ENCODE data around the gene SRPK1.

GRCh38 chr6:35892482-35892881 is 28.4 kb downstream of the SRPK1 start:
- TF ChIP-seq, protein P1, sequence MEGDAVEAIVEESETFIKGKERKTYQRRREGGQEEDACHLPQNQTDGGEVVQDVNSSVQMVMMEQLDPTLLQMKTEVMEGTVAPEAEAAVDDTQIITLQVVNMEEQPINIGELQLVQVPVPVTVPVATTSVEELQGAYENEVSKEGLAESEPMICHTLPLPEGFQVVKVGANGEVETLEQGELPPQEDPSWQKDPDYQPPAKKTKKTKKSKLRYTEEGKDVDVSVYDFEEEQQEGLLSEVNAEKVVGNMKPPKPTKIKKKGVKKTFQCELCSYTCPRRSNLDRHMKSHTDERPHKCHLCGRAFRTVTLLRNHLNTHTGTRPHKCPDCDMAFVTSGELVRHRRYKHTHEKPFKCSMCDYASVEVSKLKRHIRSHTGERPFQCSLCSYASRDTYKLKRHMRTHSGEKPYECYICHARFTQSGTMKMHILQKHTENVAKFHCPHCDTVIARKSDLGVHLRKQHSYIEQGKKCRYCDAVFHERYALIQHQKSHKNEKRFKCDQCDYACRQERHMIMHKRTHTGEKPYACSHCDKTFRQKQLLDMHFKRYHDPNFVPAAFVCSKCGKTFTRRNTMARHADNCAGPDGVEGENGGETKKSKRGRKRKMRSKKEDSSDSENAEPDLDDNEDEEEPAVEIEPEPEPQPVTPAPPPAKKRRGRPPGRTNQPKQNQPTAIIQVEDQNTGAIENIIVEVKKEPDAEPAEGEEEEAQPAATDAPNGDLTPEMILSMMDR (IDR thresholded peaks at IDR 0.05): no peak
- TF ChIP-seq POLR2A (IDR thresholded peaks at IDR 0.05): no peak
- TF ChIP-seq POLR2AphosphoS5 (IDR thresholded peaks at IDR 0.05): no peak
- no peak for TF ChIP-seq EP300 (IDR thresholded peaks at IDR 0.05)

All from stomach (tissue), 4 donors.